Measurements from ENCODE around the gene MTURN.

Gene MTURN

GRCh38 chr7:30168835-30169573 lies 34.2 kb downstream of the MTURN start:
- no peak for DNase-seq (ENCODE audit: low read depth in 1 of 2, low spot score in 1 of 2)
- no peak for TF ChIP-seq POLR2AphosphoS5 (IDR thresholded peaks at IDR 0.05; ENCODE audit: low read depth)
- TF ChIP-seq CTCF (IDR thresholded peaks at IDR 0.05; ENCODE audit: insufficient read depth, low read length) = no peak
- TF ChIP-seq SPI1 (IDR thresholded peaks at IDR 0.05; ENCODE audit: borderline replicate concordance, low read depth) = no peak
- no peak for TF ChIP-seq GABPA (IDR thresholded peaks at IDR 0.05; ENCODE audit: low read depth)
- TF ChIP-seq REST (IDR thresholded peaks at IDR 0.05; ENCODE audit: insufficient replicate concordance, low read depth) = no peak
- no peaks in the 10 kb centered on the region for H3K27me3 ChIP-seq (ENCODE audit: insufficient read depth, poor library complexity, severe bottlenecking)
- no peak overlapping the region for H3K4me3 ChIP-seq (replicated peaks; ENCODE audit: insufficient read depth, low read length)
- H3K27ac ChIP-seq (replicated peaks) = no peak overlapping the region

- no peak overlapping the region for H3K4me3 ChIP-seq (replicated peaks; ENCODE audit: insufficient read depth, low read length)
- H3K27ac ChIP-seq (replicated peaks) = no peak overlapping the region
- TF ChIP-seq GABPA (IDR thresholded peaks at IDR 0.05; ENCODE audit: low read depth) (no peak), REST (IDR thresholded peaks at IDR 0.05; ENCODE audit: insufficient replicate concordance, low read depth) (no peak), SPI1 (IDR thresholded peaks at IDR 0.05; ENCODE audit: borderline replicate concordance, low read depth) (no peak), POLR2AphosphoS5 (IDR thresholded peaks at IDR 0.05; ENCODE audit: low read depth) (no peak), CTCF (IDR thresholded peaks at IDR 0.05; ENCODE audit: insufficient read depth, low read length) (no peak)
- H3K27me3 ChIP-seq (ENCODE audit: insufficient read depth, poor library complexity, severe bottlenecking) = no peaks in the 10 kb centered on the region
- no peak for DNase-seq (ENCODE audit: low read depth in 1 of 2, low spot score in 1 of 2)
Measured at GRCh38 chr7:30169579-30169978, 34.8 kb downstream of the MTURN start.

GRCh38 chr7:30170476-30171205 lies 35.9 kb downstream of the MTURN start:
- Histone ChIP-seq H3K4me3 (replicated peaks; ENCODE audit: insufficient read depth, low read length) (no peak overlapping the region), H3K27ac (replicated peaks) (0 out of 2 replicates have a peak overlapping the region, but pooled peaks have one; percentile 22), H3K27me3 (ENCODE audit: insufficient read depth, poor library complexity, severe bottlenecking) (no peaks in the 10 kb centered on the region)
- DNase-seq (ENCODE audit: low read depth in 1 of 2, low spot score in 1 of 2) = peak in 1 of 2 experiments; percentile 73
- no peak for TF ChIP-seq CTCF (IDR thresholded peaks at IDR 0.05; ENCODE audit: insufficient read depth, low read length)
- no peak for TF ChIP-seq REST (IDR thresholded peaks at IDR 0.05; ENCODE audit: insufficient replicate concordance, low read depth)
